Mesenchymal stem cell (in vitro differentiated cells and primary cell): ENCODE data around the gene FES.

Source experiments
- DNase-seq: peaks from one replicate; pipeline ENCODE4 v3.0.0-alpha.2; 2013
- H2AFZ ChIP-seq: one replicate; pipeline ENCODE4 v1.6.1; 2013; ENCODE audit warnings: low read depth, mild to moderate bottlenecking, control low read depth, inconsistent platforms, low read length, moderate library complexity
- H2AK5ac ChIP-seq: 2 replicates; pipeline ENCODE4 v1.6.1; 2013; ENCODE audit warnings: low read length, moderate library complexity, mild to moderate bottlenecking, inconsistent platforms; ENCODE audit not compliant: severe bottlenecking
- H2BK120ac ChIP-seq: one replicate; pipeline ENCODE4 v1.6.1; 2013; ENCODE audit warnings: low read depth, mild to moderate bottlenecking, inconsistent platforms, low read length, moderate library complexity
- H2BK12ac ChIP-seq, 2 experiments: one replicate each; pipeline ENCODE4 v1.6.1; 2013; ENCODE audit warnings: inconsistent platforms in 2 of 2, low read length in 2 of 2, mild to moderate bottlenecking in 2 of 2, moderate library complexity in 2 of 2, control low read depth in 1 of 2
- H2BK15ac ChIP-seq: one replicate; pipeline ENCODE4 v1.6.1; 2013; ENCODE audit warnings: mild to moderate bottlenecking, low read depth, inconsistent platforms; ENCODE audit not compliant: poor library complexity, severe bottlenecking
- H2BK5ac ChIP-seq: 2 replicates; pipeline ENCODE4 v1.6.1; 2013; ENCODE audit warnings: low read depth, mild to moderate bottlenecking, low read length, control low read depth, inconsistent platforms; ENCODE audit not compliant: poor library complexity, severe bottlenecking
- H3K14ac ChIP-seq, 2 experiments: one replicate each; pipeline ENCODE4 v1.6.1; 2013; ENCODE audit warnings: inconsistent platforms in 2 of 2, low read length in 2 of 2, control low read depth in 1 of 2, mild to moderate bottlenecking in 1 of 2, moderate library complexity in 1 of 2
- H3K18ac ChIP-seq, 2 experiments: one replicate each; pipeline ENCODE4 v1.6.1; 2013; ENCODE audit warnings: inconsistent platforms in 2 of 2, low read length in 2 of 2, control low read depth in 1 of 2, low read depth in 1 of 2, mild to moderate bottlenecking in 1 of 2
- H3K23ac ChIP-seq, 2 experiments: one replicate each; pipeline ENCODE4 v1.6.1; 2013; ENCODE audit warnings: inconsistent platforms in 2 of 2, low read length in 2 of 2, mild to moderate bottlenecking in 2 of 2, moderate library complexity in 2 of 2, control low read depth in 1 of 2
- H3K27ac ChIP-seq: 2 replicates; pipeline ENCODE4 v1.5.1; 2013; ENCODE audit warnings: mild to moderate bottlenecking, moderate library complexity, low read length, control low read depth, inconsistent platforms; ENCODE audit not compliant: poor library complexity, severe bottlenecking
- H3K27me3 ChIP-seq, 2 experiments: 2 replicates each; pipeline versions ENCODE4 v1.6.1 to v1.7.0; 2013; ENCODE audit warnings: low read length in 2 of 2, mild to moderate bottlenecking in 2 of 2, moderate library complexity in 2 of 2, control low read depth in 1 of 2, inconsistent platforms in 1 of 2; ENCODE audit not compliant: control insufficient read depth in 1 of 2, insufficient read depth in 1 of 2
- H3K36me3 ChIP-seq, 2 experiments: 2 replicates each; pipeline versions ENCODE4 v1.6.1 to v1.7.0; 2013; ENCODE audit warnings: low read length in 2 of 2, control low read depth in 1 of 2, inconsistent platforms in 1 of 2, low read depth in 1 of 2, mild to moderate bottlenecking in 1 of 2; ENCODE audit not compliant: insufficient read depth in 2 of 2, control insufficient read depth in 1 of 2
- H3K4ac ChIP-seq, 2 experiments: one replicate each; pipeline ENCODE4 v1.6.1; 2013; ENCODE audit warnings: inconsistent platforms in 2 of 2, low read length in 2 of 2, mild to moderate bottlenecking in 2 of 2, moderate library complexity in 2 of 2, control low read depth in 1 of 2, low read depth in 1 of 2
- H3K4me1 ChIP-seq: 2 replicates; pipeline ENCODE4 v1.6.1; 2013; ENCODE audit warnings: low read depth, low read length, control low read depth; ENCODE audit not compliant: control insufficient read depth, insufficient read depth
- H3K4me2 ChIP-seq: 2 replicates; pipeline ENCODE4 v1.6.1; 2013; ENCODE audit warnings: low read length, mild to moderate bottlenecking, inconsistent platforms; ENCODE audit not compliant: poor library complexity, severe bottlenecking
- H3K4me3 ChIP-seq, 2 experiments: 2 replicates each; pipeline versions ENCODE4 v1.5.1 to v1.7.0; 2013; ENCODE audit warnings: low read length in 2 of 2, mild to moderate bottlenecking in 2 of 2, control low read depth in 1 of 2, low read depth in 1 of 2; ENCODE audit not compliant: insufficient read depth in 1 of 2
- H3K79me1 ChIP-seq: replicated peaks from 2 replicates; pipeline ENCODE4 v1.6.1; 2013; ENCODE audit warnings: mild to moderate bottlenecking, control low read depth, low read length, inconsistent platforms; ENCODE audit not compliant: poor library complexity, severe bottlenecking
- H3K9ac ChIP-seq: 2 replicates; pipeline ENCODE4 v1.7.0; 2013; ENCODE audit warnings: mild to moderate bottlenecking, low read length, moderate library complexity
- H3K9me3 ChIP-seq: 2 replicates; pipeline ENCODE4 v1.7.0; 2013; ENCODE audit warnings: mild to moderate bottlenecking, low read length; ENCODE audit not compliant: control insufficient read depth
- H4K8ac ChIP-seq: one replicate; pipeline ENCODE4 v1.6.1; 2013; ENCODE audit warnings: inconsistent platforms, mild to moderate bottlenecking, low read length, moderate library complexity
- H4K91ac ChIP-seq: one replicate; pipeline ENCODE4 v1.6.1; 2013; ENCODE audit warnings: mild to moderate bottlenecking, low read length, inconsistent platforms
- WGBS: methylation state at CpG from one replicate; pipeline ENCODE4 v1.1.7; 2013; ENCODE audit warnings: mixed read lengths; 5-methylcytosine and 5-hydroxymethylcytosine counted together

Gene FES

GRCh38 chr15:90881978-90882721, 2.2 kb upstream of the FES start:
- Histone ChIP-seq H2AK5ac (no peak overlapping the region), H3K79me1 (peaks cover 21% of the 10 kb centered on the region), H2AFZ (no peak overlapping the region), H3K4me3 (no peak overlapping the region), H3K27me3 (no peaks in the 10 kb centered on the region), H2BK5ac (no peak overlapping the region), H4K91ac (no peak overlapping the region), H3K27ac (no peak overlapping the region), H3K9ac (peak overlapping the region; percentile 93), H2BK15ac (no peak overlapping the region), H3K36me3 (peaks cover 63 to 65% of the 10 kb centered on the region in 2 experiments), H3K14ac (no peak overlapping the region), H3K18ac (no peak overlapping the region), H4K8ac (no peak overlapping the region), H3K9me3 (no peaks in the 10 kb centered on the region), H3K23ac (no peak overlapping the region), H2BK120ac (no peak overlapping the region), H3K4me1 (peaks cover 24% of the 10 kb centered on the region), H3K4ac (no peak overlapping the region), H2BK12ac (no peak overlapping the region), H3K4me2 (no peak overlapping the region)
- DNase-seq = no peak
- 91% methylated on average over 19 of the region's 19 CpGs for WGBS

DNA sequence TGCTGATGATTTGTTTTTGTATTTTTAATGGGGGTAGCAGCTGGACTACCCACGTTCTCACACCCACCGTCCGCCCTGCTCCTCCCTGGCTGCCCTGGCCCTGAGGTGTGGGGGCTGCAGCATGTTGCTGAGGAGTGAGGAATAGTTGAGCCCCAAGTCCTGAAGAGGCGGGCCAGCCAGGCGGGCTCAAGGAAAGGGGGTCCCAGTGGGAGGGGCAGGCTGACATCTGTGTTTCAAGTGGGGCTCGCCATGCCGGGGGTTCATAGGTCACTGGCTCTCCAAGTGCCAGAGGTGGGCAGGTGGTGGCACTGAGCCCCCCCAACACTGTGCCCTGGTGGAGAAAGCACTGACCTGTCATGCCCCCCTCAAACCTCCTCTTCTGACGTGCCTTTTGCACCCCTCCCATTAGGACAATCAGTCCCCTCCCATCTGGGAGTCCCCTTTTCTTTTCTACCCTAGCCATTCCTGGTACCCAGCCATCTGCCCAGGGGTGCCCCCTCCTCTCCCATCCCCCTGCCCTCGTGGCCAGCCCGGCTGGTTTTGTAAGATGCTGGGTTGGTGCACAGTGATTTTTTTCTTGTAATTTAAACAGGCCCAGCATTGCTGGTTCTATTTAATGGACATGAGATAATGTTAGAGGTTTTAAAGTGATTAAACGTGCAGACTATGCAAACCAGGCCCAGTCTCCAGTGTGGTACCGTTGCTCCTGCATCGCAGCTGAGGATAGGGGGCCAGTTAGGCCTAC, 1.4 kb upstream of the FES start:
- no peaks in the 10 kb centered on the region for H3K9me3 ChIP-seq
- H3K36me3 ChIP-seq = peaks cover 58 to 62% of the 10 kb centered on the region in 2 experiments
- no peak overlapping the region for H2BK120ac ChIP-seq
- H4K8ac ChIP-seq = peak overlapping the region; percentile 98
- H2AK5ac ChIP-seq = no peak overlapping the region
- H3K27ac ChIP-seq = no peak overlapping the region
- no peak for DNase-seq
- H2BK5ac ChIP-seq = no peak overlapping the region
- H4K91ac ChIP-seq = peak overlapping the region; percentile 14
- H3K9ac ChIP-seq = peak overlapping the region; percentile 93
- no peak overlapping the region for H3K4me3 ChIP-seq
- 91% methylated on average over 13 of the region's 13 CpGs for WGBS
- peaks cover 19% of the 10 kb centered on the region for H3K79me1 ChIP-seq
- no peak overlapping the region for H3K4ac ChIP-seq
- no peak overlapping the region for H2AFZ ChIP-seq
- no peaks in the 10 kb centered on the region for H3K27me3 ChIP-seq
- no peak overlapping the region for H2BK15ac ChIP-seq
- H3K4me1 ChIP-seq = peaks cover 24% of the 10 kb centered on the region
- H3K14ac ChIP-seq = no peak overlapping the region
- H2BK12ac ChIP-seq = no peak overlapping the region
- no peak overlapping the region for H3K4me2 ChIP-seq
- H3K18ac ChIP-seq = no peak overlapping the region
- H3K23ac ChIP-seq = no peak overlapping the region

- Histone ChIP-seq H3K27ac (peak overlapping the region; percentile 12), H2BK5ac (no peak overlapping the region), H3K23ac (no peak overlapping the region), H3K4me2 (peak overlapping the region; percentile 76), H2AK5ac (no peak overlapping the region), H3K27me3 (no peaks in the 10 kb centered on the region), H3K4me1 (peaks cover 24% of the 10 kb centered on the region), H2BK15ac (no peak overlapping the region), H3K9me3 (no peaks in the 10 kb centered on the region), H3K14ac (no peak overlapping the region), H3K9ac (peak overlapping the region; percentile 93), H3K79me1 (peaks cover 17% of the 10 kb centered on the region), H3K18ac (peak overlapping the region; percentile 74 to 85), H2BK12ac (no peak overlapping the region), H3K36me3 (peaks cover 52 to 56% of the 10 kb centered on the region in 2 experiments), H4K8ac (peak overlapping the region; percentile 98), H3K4ac (peak overlapping the region in 1 of 2 experiments; percentile 88), H2BK120ac (peak overlapping the region; percentile 99), H3K4me3 (peak overlapping the region in 1 of 2 experiments; percentile 78), H4K91ac (peak overlapping the region; percentile 80), H2AFZ (no peak overlapping the region)
- DNase-seq = peak; percentile 19
- WGBS = 86% methylated on average over 6 of the region's 7 CpGs
Observed at GRCh38 chr15:90883526-90883975, 753 bp upstream of the FES start.
